ENCODE results near the gene WDFY2.
A peak's percentile ranks its signal among the peaks of the same experiment; 100 is the strongest.
"Not testable (repeated sequence)": the region's sequence is repeated elsewhere in the genome, so short reads cannot be mapped to it uniquely, and the experiment has no call there.

Gene WDFY2

GRCh38 chr13:51583875-51584730, at the start of gene WDFY2:
WDFY2 (plus strand) TSS chr13:51584462; CDS start chr13:51584688, 226 bp downstream.
- peak; percentile 100 for DNase-seq

GRCh38 chr13:51538591-51539179, 45.6 kb upstream of the WDFY2 start:
- DNase-seq, result no peak

- DNase-seq, result peak; percentile 31
These were observed 44.4 kb upstream of the WDFY2 start for GRCh38 chr13:51539887-51540286.

- no peak for DNase-seq
These were observed 43.2 kb upstream of the WDFY2 start for GRCh38 chr13:51541037-51541436.

- no peak for DNase-seq
These were observed 42.4 kb upstream of the WDFY2 start for GRCh38 chr13:51541809-51542258.

- no peak for DNase-seq
These were observed 41.7 kb upstream of the WDFY2 start for GRCh38 chr13:51542346-51543242.

GRCh38 chr13:51545446-51545845, 38.8 kb upstream of the WDFY2 start:
- not testable (repeated sequence) for DNase-seq

- no peak for DNase-seq
These were observed 36.7 kb upstream of the WDFY2 start for GRCh38 chr13:51547425-51548176.

- DNase-seq, result no peak
These were observed 35.2 kb upstream of the WDFY2 start for GRCh38 chr13:51549050-51549449.

GRCh38 chr13:51549593-51549992, 34.7 kb upstream of the WDFY2 start:
- no peak for DNase-seq

- DNase-seq, result no peak
These were observed 34.1 kb upstream of the WDFY2 start for GRCh38 chr13:51550151-51550550.

- no peak for DNase-seq
These were observed 32.8 kb upstream of the WDFY2 start for GRCh38 chr13:51551416-51551815.

GRCh38 chr13:51552027-51552426, 32.2 kb upstream of the WDFY2 start:
- no peak for DNase-seq

GRCh38 chr13:51553531-51553930, 30.7 kb upstream of the WDFY2 start:
- DNase-seq, result no peak

- no peak for DNase-seq
These were observed 27.5 kb upstream of the WDFY2 start for GRCh38 chr13:51556740-51557139.

GRCh38 chr13:51557438-51557837, 26.8 kb upstream of the WDFY2 start:
- DNase-seq, result no peak

GRCh38 chr13:51557875-51558612, 26.2 kb upstream of the WDFY2 start:
- peak; percentile 82 for DNase-seq

GRCh38 chr13:51559946-51560735, 24.1 kb upstream of the WDFY2 start:
- DNase-seq, result no peak

- DNase-seq, result no peak
These were observed 22.1 kb upstream of the WDFY2 start for GRCh38 chr13:51562011-51562671.

GRCh38 chr13:51564252-51564651, 20.0 kb upstream of the WDFY2 start:
- DNase-seq, result no peak

Measured in EL (cell line).